Measurements from ENCODE around the gene DHPS.

DNA sequence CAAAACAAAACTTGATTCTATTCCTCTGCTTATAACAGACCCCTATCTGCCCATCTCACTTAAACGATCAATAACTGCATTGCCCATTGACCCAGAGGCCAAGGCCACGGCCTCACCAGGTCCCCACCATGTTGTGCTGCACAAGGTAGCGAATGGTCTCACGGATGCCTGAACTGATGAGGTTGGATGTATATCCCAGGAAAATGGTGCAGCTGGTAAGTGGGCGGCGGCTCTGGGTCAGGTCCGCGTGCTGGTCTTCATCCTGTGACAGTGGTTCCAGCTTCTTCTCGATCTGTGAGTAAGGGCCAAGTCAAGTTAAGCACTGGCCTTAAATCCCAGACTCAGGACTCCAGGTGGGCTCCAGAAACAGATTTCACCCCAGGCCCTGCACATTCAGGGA, 1.6 kb downstream of the DHPS start:
- TF ChIP-seq, protein P1, sequence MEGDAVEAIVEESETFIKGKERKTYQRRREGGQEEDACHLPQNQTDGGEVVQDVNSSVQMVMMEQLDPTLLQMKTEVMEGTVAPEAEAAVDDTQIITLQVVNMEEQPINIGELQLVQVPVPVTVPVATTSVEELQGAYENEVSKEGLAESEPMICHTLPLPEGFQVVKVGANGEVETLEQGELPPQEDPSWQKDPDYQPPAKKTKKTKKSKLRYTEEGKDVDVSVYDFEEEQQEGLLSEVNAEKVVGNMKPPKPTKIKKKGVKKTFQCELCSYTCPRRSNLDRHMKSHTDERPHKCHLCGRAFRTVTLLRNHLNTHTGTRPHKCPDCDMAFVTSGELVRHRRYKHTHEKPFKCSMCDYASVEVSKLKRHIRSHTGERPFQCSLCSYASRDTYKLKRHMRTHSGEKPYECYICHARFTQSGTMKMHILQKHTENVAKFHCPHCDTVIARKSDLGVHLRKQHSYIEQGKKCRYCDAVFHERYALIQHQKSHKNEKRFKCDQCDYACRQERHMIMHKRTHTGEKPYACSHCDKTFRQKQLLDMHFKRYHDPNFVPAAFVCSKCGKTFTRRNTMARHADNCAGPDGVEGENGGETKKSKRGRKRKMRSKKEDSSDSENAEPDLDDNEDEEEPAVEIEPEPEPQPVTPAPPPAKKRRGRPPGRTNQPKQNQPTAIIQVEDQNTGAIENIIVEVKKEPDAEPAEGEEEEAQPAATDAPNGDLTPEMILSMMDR (conservative IDR thresholded peaks at IDR 0.05; ENCODE audit: low read depth, low read length), result no peak
- TF ChIP-seq RFX5 (IDR thresholded peaks at IDR 0.05; ENCODE audit: low read depth, low read length) (no peak), POLR2A (IDR thresholded peaks at IDR 0.05; ENCODE audit: low read depth, low read length) (no peak), SMC3 (IDR thresholded peaks at IDR 0.05; ENCODE audit: low read depth, low read length) (no peak), CEBPB (IDR thresholded peaks at IDR 0.05; ENCODE audit: low read depth, low read length) (no peak), RAD21 (IDR thresholded peaks at IDR 0.05; ENCODE audit: low read length) (no peak), FOS (IDR thresholded peaks at IDR 0.05; ENCODE audit: low read depth, low read length) (no peak)
